ENCODE measurements around the gene TPD52L2. TPM values are rescaled to one million over a fixed set of nuclear protein-coding genes. Genes with fewer than 3 reads are reported as not detected.

TPD52L2 gene
- total RNA-seq (100 to 1,000 TPM; 105 to 116 TPM), polyA plus RNA-seq (ENCODE audit: insufficient read length in 6 of 6) (10 to 100 TPM; 82.6 to 95.5 (median 85.9) TPM)
- long read RNA-seq, donor 1, full-length matches to known transcripts: 38 of 58 reads
- long read RNA-seq, donor 1, partial matches to known transcripts: 20 of 58 reads
- long read RNA-seq, donor 1, other reads (novel, unspliced or antisense): 0 of 58 reads
- long read RNA-seq, donor 2, full-length matches to known transcripts: 34 of 52 reads
- long read RNA-seq, donor 2, partial matches to known transcripts: 18 of 52 reads
- long read RNA-seq, donor 2, other reads (novel, unspliced or antisense): 0 of 52 reads
- long read RNA-seq, donor 3, full-length matches to known transcripts: 23 of 23 reads
- long read RNA-seq, donor 3, partial matches to known transcripts: 0 of 23 reads
- long read RNA-seq, donor 3, other reads (novel, unspliced or antisense): 0 of 23 reads
- long read RNA-seq, donor 4, full-length matches to known transcripts: 44 of 49 reads
- long read RNA-seq, donor 4, partial matches to known transcripts: 1 of 49 reads
- long read RNA-seq, donor 4, other reads (novel, unspliced or antisense): 4 of 49 reads
- long read RNA-seq, donor 5, full-length matches to known transcripts: 32 of 39 reads
- long read RNA-seq, donor 5, partial matches to known transcripts: 7 of 39 reads
- long read RNA-seq, donor 5, other reads (novel, unspliced or antisense): 0 of 39 reads
- long read RNA-seq, donor 6, full-length matches to known transcripts: 42 of 53 reads
- long read RNA-seq, donor 6, partial matches to known transcripts: 11 of 53 reads
- long read RNA-seq, donor 6, other reads (novel, unspliced or antisense): 0 of 53 reads
- long read RNA-seq, donor 7, full-length matches to known transcripts: 18 of 36 reads
- long read RNA-seq, donor 7, partial matches to known transcripts: 18 of 36 reads
- long read RNA-seq, donor 7, other reads (novel, unspliced or antisense): 0 of 36 reads
- long read RNA-seq, donor 8, full-length matches to known transcripts: 21 of 32 reads
- long read RNA-seq, donor 8, partial matches to known transcripts: 11 of 32 reads
- long read RNA-seq, donor 8, other reads (novel, unspliced or antisense): 0 of 32 reads
- long read RNA-seq, donor 9: 0 reads
- long read RNA-seq, donor 10, transcript TPD52L2-203 (6 exons, 2,237 nt): minor isoform, 9 of 43 reads
- long read RNA-seq, donor 10, transcript TPD52L2-202 (7 exons, 2,297 nt): major isoform, 27 of 43 reads
- long read RNA-seq, donor 10, partial matches to known transcripts: 2 of 43 reads
- long read RNA-seq, donor 10, other reads (novel, unspliced or antisense): 5 of 43 reads
- long read RNA-seq, donor 11, full-length matches to known transcripts: 28 of 76 reads
- long read RNA-seq, donor 11, partial matches to known transcripts: 48 of 76 reads
- long read RNA-seq, donor 11, other reads (novel, unspliced or antisense): 0 of 76 reads
- long read RNA-seq, donor 12, full-length matches to known transcripts: 21 of 53 reads
- long read RNA-seq, donor 12, partial matches to known transcripts: 32 of 53 reads
- long read RNA-seq, donor 12, other reads (novel, unspliced or antisense): 0 of 53 reads

GRCh38 chr20:63864978-63865640, at the start of gene TPD52L2:
TPD52L2 (plus strand) TSS chr20:63865270; CDS start chr20:63865366, 96 bp downstream.
- H3K9me3 ChIP-seq: no peaks in the 10 kb centered on the region
- peak within 1 kb of the TSS; percentile 88 to 93 for H3K4me3 ChIP-seq
- intact Hi-C loops (cut with DNase I): no loop called here
- peaks cover 0 to 44% of the 10 kb centered on the region in 2 donors for H3K36me3 ChIP-seq
- ATAC-seq: peak; percentile 92
- H3K4me1 ChIP-seq: peaks cover 16 to 77% of the 10 kb centered on the region in 2 donors
- no peaks in the 10 kb centered on the region for H3K27me3 ChIP-seq
- TF ChIP-seq CTCF (IDR thresholded peaks at IDR 0.05): no peak
- peak within 1 kb of the TSS; percentile 93 to 99 for H3K27ac ChIP-seq
- peak; percentile 96 to 99 (median 98) for DNase-seq

- H3K27me3 ChIP-seq: no peaks in the 10 kb centered on the region
- no peaks in the 10 kb centered on the region for H3K9me3 ChIP-seq
- ATAC-seq: no peak
- no peak overlapping the region for H3K4me3 ChIP-seq
- no peak overlapping the region for H3K27ac ChIP-seq
- no peak for DNase-seq
- H3K36me3 ChIP-seq: no peaks in the 10 kb centered on the region
- intact Hi-C loops (cut with DNase I): no loop called here
- no peak for TF ChIP-seq CTCF (IDR thresholded peaks at IDR 0.05)
- peaks cover 0 to 4% of the 10 kb centered on the region in 2 donors for H3K4me1 ChIP-seq
Measured at GRCh38 chr20:63815615-63816253, 49.3 kb upstream of the TPD52L2 start.

- H3K9me3 ChIP-seq: no peaks in the 10 kb centered on the region
- no peak for TF ChIP-seq CTCF (IDR thresholded peaks at IDR 0.05)
- no peaks in the 10 kb centered on the region for H3K27me3 ChIP-seq
- H3K36me3 ChIP-seq: no peaks in the 10 kb centered on the region
- intact Hi-C loops (cut with DNase I): no loop called here
- no peaks in the 10 kb centered on the region for H3K4me1 ChIP-seq
- H3K4me3 ChIP-seq: no peak overlapping the region
- DNase-seq: no peak
- ATAC-seq: peak; percentile 43
- no peak overlapping the region for H3K27ac ChIP-seq
Measured at GRCh38 chr20:63819224-63819921, 45.7 kb upstream of the TPD52L2 start.

- Histone ChIP-seq H3K4me3 (no peak overlapping the region), H3K27ac (no peak overlapping the region), H3K4me1 (no peaks in the 10 kb centered on the region), H3K36me3 (no peaks in the 10 kb centered on the region), H3K27me3 (no peaks in the 10 kb centered on the region), H3K9me3 (no peaks in the 10 kb centered on the region)
- DNase-seq (no peak), ATAC-seq (no peak)
- no peak for TF ChIP-seq CTCF (IDR thresholded peaks at IDR 0.05)
- intact Hi-C loops (cut with DNase I): no loop called here
Measured at GRCh38 chr20:63821811-63822210, 43.3 kb upstream of the TPD52L2 start.
